Testis (tissue), 3 donors: ENCODE measurements around the gene PSENEN. TPM values are rescaled to one million over a fixed set of nuclear protein-coding genes. Genes with fewer than 3 reads are reported as not detected.
"Not testable (repeated sequence)": the region's sequence is repeated elsewhere in the genome, so short reads cannot be mapped to it uniquely, and the experiment has no call there.

Experiments used
- DNase-seq: peaks from one replicate; pipeline ENCODE4 v3.0.0-alpha.2; 2019
- H3K27ac ChIP-seq, 2 donors: fragments of 200-600 bp; sonication (generic); one replicate each; pipeline ENCODE4 v1.5.1; 2019
- H3K27me3 ChIP-seq: fragments of 200-600 bp; sonication (generic); one replicate; pipeline ENCODE4 v1.5.1; 2019
- H3K36me3 ChIP-seq: fragments of 200-600 bp; sonication (generic); one replicate; pipeline ENCODE4 v1.5.1; 2017; ENCODE audit warnings: low read depth; ENCODE audit errors: missing control alignments
- H3K4me1 ChIP-seq: fragments of 200-600 bp; sonication (generic); one replicate; pipeline ENCODE4 v1.5.1; 2019
- H3K4me3 ChIP-seq, 2 donors: fragments of 200-600 bp; sonication (generic); one replicate each; pipeline ENCODE4 v1.5.1; 2017 to 2019
- H3K9me3 ChIP-seq: fragments of 200-600 bp; sonication (generic); one replicate; pipeline ENCODE4 v1.5.1; 2017
- CTCF ChIP-seq, 3 experiments: fragments of 450-650 bp in 2 of 3; fragments of 200-600 bp in 1 of 3; sonication (generic) in 1 of 3; IDR thresholded peaks; one replicate each; pipeline ENCODE4 v1.5.1; 2016 to 2019; ENCODE audit warnings: antibody characterized with exemption in 3 of 3, mild to moderate bottlenecking in 2 of 3, moderate library complexity in 1 of 3
- POLR2A ChIP-seq: fragments of 450-650 bp; IDR thresholded peaks from one replicate; pipeline ENCODE4 v1.6.1; 2017; ENCODE audit warnings: antibody characterized with exemption, mild to moderate bottlenecking, moderate library complexity
- WGBS, 2 donors: methylation state at CpG; one replicate each; pipeline ENCODE4 v1.1.5; 2018; 5-methylcytosine and 5-hydroxymethylcytosine counted together
- intact Hi-C: fragments of 100-400 bp; cut with DNase I; formaldehyde crosslinking; loops from one replicate; pipeline ENCODE4 v1.15.1; 2023; ENCODE audit warnings: low total_unique reads
- polyA plus RNA-seq: library from polyadenylated mRNA; stranded (reverse); fragments of 350-450 nt; fragmentation: Illumina TruSeq; extraction: RNeasy Lipid Tissue Mini Kit (QIAGEN cat#74804); gene quantifications from one replicate; pipeline ENCODE4 v1.2.3, GENCODE V29; 2014; ENCODE audit warnings: low read depth, low replicate concordance; ENCODE audit not compliant: insufficient read depth
- total RNA-seq, 2 donors: library from RNA; depleted of rRNA; stranded (reverse); fragments of >200 nt; gene quantifications; one replicate each; pipeline ENCODE4 v1.2.3, GENCODE V29; 2016

PSENEN gene
- total and polyA plus RNA-seq, 3 donors from 2014 or later, result 100 to 303 (median 121) TPM

DNA sequence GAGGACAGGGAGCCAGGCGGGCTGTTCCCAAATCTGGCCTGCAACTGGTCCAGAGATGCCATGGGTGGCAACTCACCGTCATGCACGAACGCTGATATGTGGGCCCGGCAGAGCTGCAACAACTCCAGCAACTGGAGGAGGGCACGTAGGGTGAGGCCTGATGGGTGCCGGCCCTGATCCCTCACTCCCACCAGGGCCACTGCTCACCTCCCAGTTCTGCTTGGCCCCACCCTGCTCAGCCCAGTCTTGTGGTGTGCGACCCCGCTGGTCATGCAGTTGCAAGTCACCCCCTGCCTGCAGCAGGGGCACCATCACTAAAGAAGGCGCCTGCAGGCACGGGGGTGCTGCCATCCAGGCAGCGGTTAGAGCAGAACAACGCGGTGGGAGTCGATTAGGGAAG, 46.9 kb downstream of the PSENEN start:
- no peaks in the 10 kb centered on the region for H3K36me3 ChIP-seq
- no peaks in the 10 kb centered on the region for H3K9me3 ChIP-seq
- 87 to 90% methylated on average over 10 to 15 of the region's 15 CpGs for WGBS, 2 donors
- no peak overlapping the region for H3K4me3 ChIP-seq
- no peaks in the 10 kb centered on the region for H3K27me3 ChIP-seq
- H3K27ac ChIP-seq, result no peak overlapping the region
- no peak for DNase-seq
- TF ChIP-seq POLR2A (no peak), CTCF (IDR thresholded peaks at IDR 0.05) (no peak)
- H3K4me1 ChIP-seq, result no peaks in the 10 kb centered on the region
- intact Hi-C loops, result no loop called here

DNA sequence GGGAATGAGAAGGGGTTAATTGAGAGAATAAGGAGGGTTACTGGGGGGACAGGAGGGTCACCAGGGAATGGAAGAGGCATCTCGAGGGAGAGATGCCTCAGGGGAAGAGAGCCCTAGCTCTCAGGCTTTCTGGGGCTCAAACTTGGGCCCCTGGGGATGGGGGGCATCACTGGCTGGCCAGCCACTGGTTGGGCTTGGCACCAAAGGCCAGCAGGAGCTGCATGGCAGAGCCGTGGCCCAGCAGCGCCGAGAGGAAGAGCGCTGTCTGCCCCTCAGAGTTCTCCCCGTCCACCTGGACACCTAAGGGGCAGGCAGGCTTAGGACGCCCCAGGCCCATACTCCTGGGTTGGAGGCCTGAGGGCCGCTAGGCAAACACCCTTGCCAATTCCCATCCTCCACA, 47.4 kb downstream of the PSENEN start:
- Histone ChIP-seq H3K36me3 (no peaks in the 10 kb centered on the region), H3K4me1 (no peaks in the 10 kb centered on the region), H3K9me3 (no peaks in the 10 kb centered on the region), H3K27ac (no peak overlapping the region), H3K27me3 (no peaks in the 10 kb centered on the region), H3K4me3 (no peak overlapping the region)
- TF ChIP-seq POLR2A (no peak), CTCF (IDR thresholded peaks at IDR 0.05) (no peak)
- no peak for DNase-seq
- WGBS, 2 donors, result 82 to 83% methylated on average over 7 to 8 of the region's 8 CpGs
- intact Hi-C loops, result no loop called here

- no peak for DNase-seq
Observed at GRCh38 chr19:35793381-35794165, 48.1 kb downstream of the PSENEN start.

GRCh38 chr19:35795564-35795963, 50.1 kb downstream of the PSENEN start:
- H3K9me3 ChIP-seq, H3K4me1 ChIP-seq, H3K27ac ChIP-seq, H3K4me3 ChIP-seq, intact Hi-C loops, DNase-seq, H3K27me3 ChIP-seq, H3K36me3 ChIP-seq: not testable (repeated sequence)
- 93 to 100% methylated on average over 1 of the region's 1 CpG for WGBS, 2 donors

More at GRCh38 chr19:35793381-35794165, 48.1 kb downstream of the PSENEN start:
- Histone ChIP-seq H3K4me3 (no peak overlapping the region), H3K9me3 (no peaks in the 10 kb centered on the region), H3K27me3 (no peaks in the 10 kb centered on the region), H3K27ac (no peak overlapping the region), H3K4me1 (no peaks in the 10 kb centered on the region), H3K36me3 (no peaks in the 10 kb centered on the region)
- intact Hi-C loops, result no loop called here
- TF ChIP-seq POLR2A (no peak), CTCF (IDR thresholded peaks at IDR 0.05) (no peak)
- WGBS, 2 donors, result 83 to 89% methylated on average over 7 of the region's 7 CpGs

Other genes with a start within 250 kb of the PSENEN start
- gene DMKN, start 232.0 kb upstream of the PSENEN start, total RNA-seq, result 1 to 10 TPM; 5.8 to 7.9 TPM
- 24.0 TPM for gene DMKN, start 232.0 kb upstream of the PSENEN start, polyA plus RNA-seq
- under 1 TPM; 0.16 to 0.19 TPM for gene SBSN, start 217.3 kb upstream of the PSENEN start, total RNA-seq
- gene SBSN, start 217.3 kb upstream of the PSENEN start, polyA plus RNA-seq, result 0.47 TPM
- 100 to 1,000 TPM; 123 to 338 TPM for gene GAPDHS, start 212.2 kb upstream of the PSENEN start, total RNA-seq
- gene GAPDHS, start 212.2 kb upstream of the PSENEN start, polyA plus RNA-seq, result 363 TPM
- gene TMEM147, start 200.0 kb upstream of the PSENEN start, total RNA-seq, result 100 to 1,000 TPM; 125 TPM
- gene TMEM147, start 200.0 kb upstream of the PSENEN start, polyA plus RNA-seq, result 146 TPM
- gene ATP4A, start 182.0 kb upstream of the PSENEN start, total RNA-seq, result 1 to 10 TPM in 1 of 2 donors, under 1 TPM in 1; 0.87 to 1.1 TPM
- 1.1 TPM for gene ATP4A, start 182.0 kb upstream of the PSENEN start, polyA plus RNA-seq
- under 1 TPM in 1 of 2 donors, not detected in 1; 0.74 TPM for gene PMIS2, start 159.5 kb upstream of the PSENEN start, total RNA-seq
- 2.0 TPM for gene PMIS2, start 159.5 kb upstream of the PSENEN start, polyA plus RNA-seq
- gene HAUS5, start 132.9 kb upstream of the PSENEN start, total RNA-seq, result 10 to 100 TPM; 25.5 to 33.9 TPM
- gene HAUS5, start 132.9 kb upstream of the PSENEN start, polyA plus RNA-seq, result 24.4 TPM
- 100 to 1,000 TPM; 105 to 109 TPM for gene RBM42, start 116.6 kb upstream of the PSENEN start, total RNA-seq
- gene RBM42, start 116.6 kb upstream of the PSENEN start, polyA plus RNA-seq, result 64.2 TPM
- 10 to 100 TPM in 1 of 2 donors, 1 to 10 TPM in 1; 4.8 to 14.4 TPM for gene ETV2, start 103.9 kb upstream of the PSENEN start, total RNA-seq
- gene ETV2, start 103.9 kb upstream of the PSENEN start, polyA plus RNA-seq, result 27.2 TPM
- 100 to 1,000 TPM; 198 to 262 TPM for gene COX6B1, start 97.3 kb upstream of the PSENEN start, total RNA-seq
- 322 TPM for gene COX6B1, start 97.3 kb upstream of the PSENEN start, polyA plus RNA-seq
- gene UPK1A, start 79.1 kb upstream of the PSENEN start, total RNA-seq, result under 1 TPM; 0.37 to 0.47 TPM
- 1.0 TPM for gene UPK1A, start 79.1 kb upstream of the PSENEN start, polyA plus RNA-seq
- gene ZBTB32, start 41.1 kb upstream of the PSENEN start, total RNA-seq, result 10 to 100 TPM; 26.1 to 32.5 TPM
- gene ZBTB32, start 41.1 kb upstream of the PSENEN start, polyA plus RNA-seq, result 125 TPM
- 100 to 1,000 TPM; 109 to 110 TPM for gene KMT2B, start 27.6 kb upstream of the PSENEN start, total RNA-seq
- 73.3 TPM for gene KMT2B, start 27.6 kb upstream of the PSENEN start, polyA plus RNA-seq
- 10 to 100 TPM; 15.7 to 15.9 TPM for gene IGFLR1, start 3.2 kb upstream of the PSENEN start, total RNA-seq
- 9.9 TPM for gene IGFLR1, start 3.2 kb upstream of the PSENEN start, polyA plus RNA-seq
- 10 to 100 TPM; 47.2 to 49.6 TPM for gene U2AF1L4, start 233 bp upstream of the PSENEN start, total RNA-seq
- gene U2AF1L4, start 233 bp upstream of the PSENEN start, polyA plus RNA-seq, result 45.3 TPM
- gene LIN37, start 2.9 kb downstream of the PSENEN start, total RNA-seq, result 10 to 100 TPM; 30.2 TPM
- gene LIN37, start 2.9 kb downstream of the PSENEN start, polyA plus RNA-seq, result 24.8 TPM
- 10 to 100 TPM; 50.9 to 57.1 TPM for gene HSPB6, start 11.4 kb downstream of the PSENEN start, total RNA-seq
- 146 TPM for gene HSPB6, start 11.4 kb downstream of the PSENEN start, polyA plus RNA-seq
- 10 to 100 TPM; 48.3 to 72.0 TPM for gene PROSER3, start 12.5 kb downstream of the PSENEN start, total RNA-seq
- gene PROSER3, start 12.5 kb downstream of the PSENEN start, polyA plus RNA-seq, result 75.9 TPM
- 100 to 1,000 TPM in 1 of 2 donors, 10 to 100 TPM in 1; 56.2 to 133 TPM for gene ARHGAP33, start 29.9 kb downstream of the PSENEN start, total RNA-seq
- gene ARHGAP33, start 29.9 kb downstream of the PSENEN start, polyA plus RNA-seq, result 46.6 TPM
- 1 to 10 TPM in 1 of 2 donors, under 1 TPM in 1; 0.99 to 1.3 TPM for gene PRODH2, start 67.2 kb downstream of the PSENEN start, total RNA-seq
- 2.7 TPM for gene PRODH2, start 67.2 kb downstream of the PSENEN start, polyA plus RNA-seq
- 1 to 10 TPM; 1.8 to 2.7 TPM for gene NPHS1, start 106.9 kb downstream of the PSENEN start, total RNA-seq
- gene NPHS1, start 106.9 kb downstream of the PSENEN start, polyA plus RNA-seq, result 3.8 TPM
- gene KIRREL2, start 111.3 kb downstream of the PSENEN start, total RNA-seq, result under 1 TPM; 0.56 to 0.87 TPM
- 0.84 TPM for gene KIRREL2, start 111.3 kb downstream of the PSENEN start, polyA plus RNA-seq
- gene APLP1, start 122.9 kb downstream of the PSENEN start, total RNA-seq, result 10 to 100 TPM; 45.7 to 54.3 TPM
- 37.9 TPM for gene APLP1, start 122.9 kb downstream of the PSENEN start, polyA plus RNA-seq
- 1 to 10 TPM; 3.8 to 6.0 TPM for gene NFKBID, start 154.9 kb downstream of the PSENEN start, total RNA-seq
- gene NFKBID, start 154.9 kb downstream of the PSENEN start, polyA plus RNA-seq, result 2.8 TPM
- gene HCST, start 156.9 kb downstream of the PSENEN start, total RNA-seq, result 1 to 10 TPM in 1 of 2 donors, under 1 TPM in 1; 0.87 to 3.5 TPM
- 16.8 TPM for gene HCST, start 156.9 kb downstream of the PSENEN start, polyA plus RNA-seq
- 10 to 100 TPM in 1 of 2 donors, 1 to 10 TPM in 1; 2.9 to 21.7 TPM for gene TYROBP, start 162.6 kb downstream of the PSENEN start, total RNA-seq
- 77.5 TPM for gene TYROBP, start 162.6 kb downstream of the PSENEN start, polyA plus RNA-seq
- gene LRFN3, start 190.7 kb downstream of the PSENEN start, total RNA-seq, result 10 to 100 TPM; 27.6 to 31.7 TPM
- gene LRFN3, start 190.7 kb downstream of the PSENEN start, polyA plus RNA-seq, result 12.7 TPM
- gene SDHAF1, start 249.5 kb downstream of the PSENEN start, total RNA-seq, result 10 to 100 TPM; 40.6 to 55.0 TPM
- gene SDHAF1, start 249.5 kb downstream of the PSENEN start, polyA plus RNA-seq, result 13.0 TPM